ENCODE measurements around the gene STK24.

The STK24 gene

DNA sequence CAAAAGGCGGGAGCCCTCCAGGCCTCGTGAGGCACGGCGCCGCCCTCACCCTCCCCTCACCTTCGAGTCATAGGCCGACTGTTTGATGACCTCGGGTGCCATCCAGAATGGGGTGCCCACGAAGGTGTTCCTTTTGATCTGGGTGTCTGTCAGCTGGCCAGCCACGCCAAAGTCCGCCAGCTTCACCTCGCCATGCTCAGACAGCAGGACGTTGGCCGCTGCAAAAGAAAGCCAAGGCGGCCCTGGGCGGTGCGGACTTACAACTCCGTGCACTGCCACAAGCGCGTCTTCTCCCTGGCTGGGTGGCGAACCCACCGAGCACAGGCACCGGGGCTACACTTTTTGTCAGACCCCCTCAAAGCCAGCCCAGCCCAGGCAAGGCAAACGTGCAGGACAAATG lies 102.1 kb downstream of the STK24 start:
- Mint-ChIP-seq H3K9me3 (peaks cover 6% of the 10 kb centered on the region), H3K27me3 (no peaks in the 10 kb centered on the region), H3K4me1 (peaks cover 68% of the 10 kb centered on the region), H3K4me3 (no peak overlapping the region), H3K36me3 (peaks cover 61% of the 10 kb centered on the region), H3K27ac (peak overlapping the region; percentile 52)
- no peak for DNase-seq
- CTCF ChIA-PET = no interaction called here

GRCh38 chr13:98474292-98474691 lies 102.6 kb downstream of the STK24 start:
- H3K4me3 Mint-ChIP-seq = no peak overlapping the region
- peak overlapping the region; percentile 52 for H3K27ac Mint-ChIP-seq
- no peaks in the 10 kb centered on the region for H3K27me3 Mint-ChIP-seq
- peaks cover 60% of the 10 kb centered on the region for H3K36me3 Mint-ChIP-seq
- no peak for DNase-seq
- peaks cover 6% of the 10 kb centered on the region for H3K9me3 Mint-ChIP-seq
- H3K4me1 Mint-ChIP-seq = peaks cover 64% of the 10 kb centered on the region
- CTCF ChIA-PET = no interaction called here

DNA sequence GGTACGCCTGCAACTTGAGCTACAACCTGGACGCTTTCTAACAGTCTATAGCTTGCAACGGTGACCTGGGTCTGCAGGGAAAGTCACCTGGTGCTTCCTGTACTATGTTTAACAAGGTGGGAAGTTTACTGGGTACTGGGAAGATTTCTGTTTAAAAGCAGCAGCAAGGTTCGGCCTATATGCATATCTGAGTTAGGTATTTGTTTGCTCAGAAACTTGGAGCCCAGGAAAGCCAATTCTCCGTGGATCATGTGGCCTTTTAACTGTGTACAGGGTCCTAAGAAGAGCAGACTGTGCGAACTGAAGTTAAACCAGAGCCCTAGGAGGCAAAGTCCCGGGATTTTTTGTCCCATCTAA lies 103.1 kb downstream of the STK24 start:
- Mint-ChIP-seq H3K27ac (peak overlapping the region; percentile 14), H3K9me3 (peaks cover 6% of the 10 kb centered on the region), H3K36me3 (peaks cover 58% of the 10 kb centered on the region), H3K4me3 (no peak overlapping the region), H3K4me1 (peaks cover 60% of the 10 kb centered on the region), H3K27me3 (no peaks in the 10 kb centered on the region)
- no peak for DNase-seq
- CTCF ChIA-PET = no interaction called here

DNA sequence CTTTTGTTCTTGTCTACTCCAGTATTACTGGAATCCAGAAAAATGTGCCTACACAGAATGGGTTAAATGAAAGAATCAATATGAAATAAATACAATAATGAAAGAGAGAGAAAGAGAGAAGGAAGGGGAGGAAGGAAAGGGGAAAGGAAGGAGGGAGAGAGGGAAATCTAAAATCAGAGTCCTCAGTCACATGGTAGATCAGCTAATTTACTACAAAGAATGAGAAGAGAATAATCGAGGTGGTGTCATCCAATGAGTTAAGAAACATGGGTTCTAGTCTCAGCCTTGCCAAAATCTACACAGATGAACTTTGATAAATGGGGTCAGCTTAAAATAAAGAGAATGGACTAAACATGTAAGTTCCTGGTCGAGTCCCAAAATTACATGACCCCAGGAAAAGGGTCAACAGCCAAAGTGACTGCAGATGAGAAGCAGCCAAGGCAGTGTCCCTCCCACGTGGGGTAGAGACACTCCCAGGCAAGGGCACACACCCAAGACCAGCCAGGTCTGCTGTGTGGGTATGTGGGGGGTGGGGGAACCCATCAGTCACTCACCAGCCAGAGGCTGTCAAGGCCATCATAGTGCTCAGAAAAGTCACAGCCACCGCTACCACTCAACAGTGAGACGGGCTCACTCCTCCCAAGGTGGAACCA lies 103.6 kb downstream of the STK24 start:
- no peak overlapping the region for H3K4me3 Mint-ChIP-seq
- CTCF ChIA-PET = interaction anchor here (1.2 kb wide), 1 partner anchor 23 kb away, joined by 3 read pairs; no protein-coding TSS in a partner anchor
- peaks cover 55% of the 10 kb centered on the region for H3K4me1 Mint-ChIP-seq
- H3K27ac Mint-ChIP-seq = peak overlapping the region; percentile 77
- peaks cover 59% of the 10 kb centered on the region for H3K36me3 Mint-ChIP-seq
- no peak for DNase-seq
- H3K27me3 Mint-ChIP-seq = no peaks in the 10 kb centered on the region
- peaks cover 6% of the 10 kb centered on the region for H3K9me3 Mint-ChIP-seq

GRCh38 chr13:98471934-98472333 lies 105.0 kb downstream of the STK24 start:
- Mint-ChIP-seq H3K27me3 (no peaks in the 10 kb centered on the region), H3K27ac (peak overlapping the region; percentile 79), H3K36me3 (peaks cover 62% of the 10 kb centered on the region), H3K9me3 (peaks cover 6% of the 10 kb centered on the region), H3K4me3 (no peak overlapping the region), H3K4me1 (peaks cover 47% of the 10 kb centered on the region)
- CTCF ChIA-PET = interaction anchor here (1.2 to 1.5 kb wide), 2 partner anchors 21 to 26 kb away, joined by 3 read pairs; no protein-coding TSS in a partner anchor
- DNase-seq = no peak

GRCh38 chr13:98470920-98471319 lies 106.0 kb downstream of the STK24 start:
- peaks cover 6% of the 10 kb centered on the region for H3K9me3 Mint-ChIP-seq
- CTCF ChIA-PET = interaction anchor here (1.5 kb wide), 1 partner anchor 25 kb away, joined by 3 read pairs; no protein-coding TSS in a partner anchor
- H3K27me3 Mint-ChIP-seq = no peaks in the 10 kb centered on the region
- H3K4me3 Mint-ChIP-seq = no peak overlapping the region
- H3K36me3 Mint-ChIP-seq = peaks cover 65% of the 10 kb centered on the region
- peaks cover 40% of the 10 kb centered on the region for H3K4me1 Mint-ChIP-seq
- no peak overlapping the region for H3K27ac Mint-ChIP-seq
- DNase-seq = no peak

- Mint-ChIP-seq H3K27ac (no peak overlapping the region), H3K36me3 (peaks cover 60% of the 10 kb centered on the region), H3K4me3 (no peak overlapping the region), H3K4me1 (peaks cover 29% of the 10 kb centered on the region), H3K9me3 (peaks cover 6% of the 10 kb centered on the region), H3K27me3 (no peaks in the 10 kb centered on the region)
- CTCF ChIA-PET = interaction anchor here (1.4 to 3.5 kb wide), 3 partner anchors 35 to 192 kb away, joined by 3 to 12 read pairs (median 6); no protein-coding TSS in a partner anchor
- DNase-seq = no peak
Observed at GRCh38 chr13:98468929-98469328, 108.0 kb downstream of the STK24 start.

DNA sequence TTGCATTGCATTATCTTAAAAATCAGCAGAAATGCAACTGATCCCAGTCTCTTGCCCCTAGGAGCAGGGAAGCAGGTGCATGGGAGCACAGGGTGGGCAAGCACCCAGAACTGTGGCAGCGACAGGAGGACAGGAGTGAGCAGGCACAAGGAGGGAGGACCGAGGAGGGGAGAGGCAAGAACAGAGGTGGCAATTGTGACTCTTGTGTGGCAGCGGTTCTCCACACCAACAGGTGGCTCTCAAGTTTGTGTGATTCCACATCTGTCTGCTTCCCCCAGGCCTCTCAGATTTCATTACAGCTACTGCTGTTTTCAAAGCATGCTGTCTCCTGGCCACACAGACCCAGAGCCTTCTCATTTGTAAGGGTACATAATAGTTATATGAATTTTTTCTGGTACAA lies 108.5 kb downstream of the STK24 start:
- H3K4me1 Mint-ChIP-seq = peaks cover 28% of the 10 kb centered on the region

DNA sequence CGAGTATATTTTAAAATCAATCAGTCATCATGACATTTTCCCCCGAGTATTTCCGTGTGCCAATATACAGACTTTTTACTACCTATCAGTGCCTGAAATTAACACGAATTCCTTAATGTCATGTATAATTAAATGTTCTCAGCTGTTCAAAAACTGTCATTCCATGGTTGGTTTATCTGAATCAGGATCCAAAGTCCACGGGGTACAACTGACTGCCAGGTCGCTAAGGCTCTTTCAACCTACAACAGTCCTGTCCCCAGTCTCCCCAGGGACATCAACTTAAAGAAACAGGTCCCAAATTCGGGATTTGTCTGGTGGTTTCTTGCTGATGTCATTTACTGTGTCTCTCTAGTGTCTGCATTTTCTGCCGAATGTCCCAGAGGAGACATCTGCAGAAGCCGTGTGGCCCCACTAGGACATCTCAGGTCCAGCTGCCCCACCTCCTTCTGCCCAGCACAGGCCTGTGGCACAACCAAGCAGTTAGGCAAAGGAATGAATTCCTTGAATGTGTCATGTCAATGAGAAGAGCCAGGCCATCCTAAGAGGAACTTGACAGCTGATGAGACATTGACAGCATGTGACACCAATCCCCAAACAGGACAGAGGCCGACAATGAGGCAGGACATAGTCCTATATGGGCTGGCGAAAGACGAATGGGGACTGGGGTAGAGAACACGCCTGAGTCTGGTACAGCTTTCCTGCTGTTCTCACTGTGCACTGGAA lies 109.5 kb downstream of the STK24 start:
- no peak for DNase-seq
- Mint-ChIP-seq H3K4me3 (no peak overlapping the region), H3K36me3 (peaks cover 59% of the 10 kb centered on the region), H3K27ac (peak overlapping the region; percentile 58), H3K27me3 (no peaks in the 10 kb centered on the region), H3K9me3 (no peaks in the 10 kb centered on the region), H3K4me1 (peaks cover 24% of the 10 kb centered on the region)
- CTCF ChIA-PET = interaction anchor here (0.6 to 3.5 kb wide), 8 partner anchors 12 to 185 kb away, joined by 3 to 12 read pairs (median 6); no protein-coding TSS in a partner anchor

More for the DNA sequence above, 108.5 kb downstream of the STK24 start:
- H3K36me3 Mint-ChIP-seq = peaks cover 59% of the 10 kb centered on the region
- no peaks in the 10 kb centered on the region for H3K27me3 Mint-ChIP-seq
- no peak for DNase-seq
- peak overlapping the region; percentile 79 for H3K27ac Mint-ChIP-seq
- CTCF ChIA-PET = interaction anchor here (0.9 to 3.5 kb wide), 6 partner anchors 18 to 193 kb away, joined by 3 to 12 read pairs (median 6); no protein-coding TSS in a partner anchor
- peaks cover 6% of the 10 kb centered on the region for H3K9me3 Mint-ChIP-seq
- H3K4me3 Mint-ChIP-seq = no peak overlapping the region

GRCh38 chr13:98466634-98467236 lies 110.2 kb downstream of the STK24 start:
- peak overlapping the region; percentile 49 for H3K27ac Mint-ChIP-seq
- peaks cover 57% of the 10 kb centered on the region for H3K36me3 Mint-ChIP-seq
- no peak overlapping the region for H3K4me3 Mint-ChIP-seq
- H3K9me3 Mint-ChIP-seq = no peaks in the 10 kb centered on the region
- H3K27me3 Mint-ChIP-seq = no peaks in the 10 kb centered on the region
- peak; percentile 50 for DNase-seq
- peaks cover 20% of the 10 kb centered on the region for H3K4me1 Mint-ChIP-seq
- CTCF ChIA-PET = interaction anchor here (0.6 to 3.5 kb wide), 11 partner anchors 11 to 186 kb away, joined by 3 to 12 read pairs (median 6); no protein-coding TSS in a partner anchor

GRCh38 chr13:98462946-98463345 lies 114.0 kb downstream of the STK24 start:
- CTCF ChIA-PET = no interaction called here
- no peak overlapping the region for H3K4me3 Mint-ChIP-seq
- H3K36me3 Mint-ChIP-seq = peaks cover 59% of the 10 kb centered on the region
- peaks cover 15% of the 10 kb centered on the region for H3K4me1 Mint-ChIP-seq
- H3K27me3 Mint-ChIP-seq = no peaks in the 10 kb centered on the region
- DNase-seq = no peak
- peak overlapping the region; percentile 12 for H3K27ac Mint-ChIP-seq
- no peaks in the 10 kb centered on the region for H3K9me3 Mint-ChIP-seq

DNA sequence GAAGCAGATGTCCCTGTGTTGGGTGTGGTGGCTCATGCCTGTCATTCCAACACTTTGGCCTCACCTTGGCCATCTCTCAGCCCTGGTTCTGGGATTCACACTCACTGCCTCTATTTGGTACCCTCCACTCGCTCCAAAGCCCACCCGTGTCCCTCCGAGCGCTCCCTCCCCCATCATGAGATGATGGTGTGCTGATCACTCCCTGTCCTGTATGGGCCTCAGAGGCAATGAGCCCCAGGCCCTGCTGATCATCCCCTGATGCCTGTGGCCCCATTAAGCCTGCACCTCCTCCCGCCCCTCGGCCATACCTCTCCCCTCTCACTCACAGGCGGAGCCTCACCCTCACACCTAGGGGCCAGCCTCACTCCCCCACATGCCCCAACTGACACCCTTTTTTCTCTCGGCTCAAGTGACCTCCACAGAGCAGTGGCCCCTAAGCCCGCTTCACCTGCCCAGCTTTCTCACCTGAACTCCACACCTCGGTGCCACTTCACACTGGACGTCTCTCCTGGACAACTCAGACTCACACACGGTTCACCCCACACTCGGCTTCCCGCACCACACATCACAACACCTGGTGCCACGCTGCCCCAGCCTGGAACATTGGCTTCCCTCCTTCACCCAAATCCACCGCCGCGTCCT lies 114.5 kb downstream of the STK24 start:
- no peaks in the 10 kb centered on the region for H3K9me3 Mint-ChIP-seq
- peaks cover 13% of the 10 kb centered on the region for H3K4me1 Mint-ChIP-seq
- H3K4me3 Mint-ChIP-seq = no peak overlapping the region
- H3K27me3 Mint-ChIP-seq = no peaks in the 10 kb centered on the region
- DNase-seq = no peak
- peaks cover 59% of the 10 kb centered on the region for H3K36me3 Mint-ChIP-seq
- CTCF ChIA-PET = no interaction called here
- H3K27ac Mint-ChIP-seq = peak overlapping the region; percentile 77

- Mint-ChIP-seq H3K27ac (no peak overlapping the region), H3K4me3 (no peak overlapping the region), H3K9me3 (no peaks in the 10 kb centered on the region), H3K36me3 (peaks cover 56% of the 10 kb centered on the region), H3K4me1 (peaks cover 10% of the 10 kb centered on the region), H3K27me3 (no peaks in the 10 kb centered on the region)
- CTCF ChIA-PET = no interaction called here
- DNase-seq = no peak
Observed at GRCh38 chr13:98461486-98462240, 115.2 kb downstream of the STK24 start.
